ENCODE results near the gene ZBTB7B.

Gene ZBTB7B

GRCh38 chr1:155061381-155062150, 59.0 kb downstream of the ZBTB7B start:
- peak; percentile 93 for DNase-seq (ENCODE audit: low spot score)

- DNase-seq (ENCODE audit: low spot score), result no peak
Measured at GRCh38 chr1:155062151-155062686, 59.6 kb downstream of the ZBTB7B start.

- peak; percentile 52 for DNase-seq (ENCODE audit: low spot score)
Measured at GRCh38 chr1:155062702-155063411, 60.3 kb downstream of the ZBTB7B start.

- peak; percentile 32 for DNase-seq (ENCODE audit: low spot score)
Measured at GRCh38 chr1:155063550-155064110, 61.0 kb downstream of the ZBTB7B start, which contains the start of gene EFNA4. EFNA4 (plus strand) TSS chr1:155063740; CDS start chr1:155063824, 84 bp downstream.

- no peak for DNase-seq (ENCODE audit: low spot score)
Measured at GRCh38 chr1:155064111-155064831, 61.7 kb downstream of the ZBTB7B start.

GRCh38 chr1:155064832-155065429, 62.3 kb downstream of the ZBTB7B start:
- DNase-seq (ENCODE audit: low spot score), result no peak

GRCh38 chr1:155066777-155067176, 64.2 kb downstream of the ZBTB7B start:
- DNase-seq (ENCODE audit: low spot score), result no peak

Data from hematopoietic multipotent progenitor cell treated with erythropoietin and hydrocortisone succinate and interleukin-3 and kit ligand, for 17 days (in vitro differentiated cells).